HEK293 (cell line): ENCODE measurements around the gene SERTAD3.
A peak's percentile ranks its signal among the peaks of the same experiment; 100 is the strongest.

Experiments
- ELK4 ChIP-seq: IDR thresholded peaks from 2 replicates; pipeline ENCODE4 v1.6.1; 2011; ENCODE audit warnings: mild to moderate bottlenecking, low read depth, low read length, borderline replicate concordance
- GFI1B ChIP-seq: fragments of 450-650 bp; formaldehyde crosslinking; IDR thresholded peaks from 2 replicates; pipeline ENCODE4 v1.5.1; 2016; ENCODE audit warnings: missing biosample characterization, missing genetic modification characterization
- GLI2 ChIP-seq: fragments of 450-650 bp; formaldehyde crosslinking; IDR thresholded peaks from 2 replicates; pipeline ENCODE4; 2017; ENCODE audit warnings: missing biosample characterization, missing genetic modification characterization, low read depth, borderline replicate concordance
- KLF10 ChIP-seq: fragments of 450-650 bp; IDR thresholded peaks from 2 replicates; pipeline ENCODE4 v1.5.1; 2018; ENCODE audit warnings: missing biosample characterization, mild to moderate bottlenecking, missing genetic modification characterization
- KLF17 ChIP-seq: fragments of 450-650 bp; formaldehyde crosslinking; IDR thresholded peaks from 2 replicates; pipeline ENCODE4 v1.5.1; 2016; ENCODE audit warnings: missing biosample characterization, missing genetic modification characterization
- PRDM6 ChIP-seq: fragments of 450-650 bp; formaldehyde crosslinking; IDR thresholded peaks from 2 replicates; pipeline ENCODE4 v1.5.1; 2017; ENCODE audit warnings: missing biosample characterization, missing genetic modification characterization
- RBAK ChIP-seq: fragments of 450-650 bp; formaldehyde crosslinking; IDR thresholded peaks from 2 replicates; pipeline ENCODE4 v1.5.1; 2016; ENCODE audit warnings: missing biosample characterization, missing genetic modification characterization
- REPIN1 ChIP-seq: fragments of 450-650 bp; formaldehyde crosslinking; IDR thresholded peaks from 2 replicates; pipeline ENCODE4 v1.5.1; 2017; ENCODE audit warnings: missing biosample characterization, missing genetic modification characterization, low read depth
- SP7 ChIP-seq: fragments of 450-650 bp; formaldehyde crosslinking; IDR thresholded peaks from 2 replicates; pipeline ENCODE4 v1.5.1; 2016; ENCODE audit warnings: missing biosample characterization, missing genetic modification characterization
- ZBTB44 ChIP-seq: fragments of 450-650 bp; IDR thresholded peaks from 2 replicates; pipeline ENCODE4 v1.5.1; 2018; ENCODE audit warnings: missing biosample characterization, mild to moderate bottlenecking, missing genetic modification characterization
- ZNF132 ChIP-seq: fragments of 450-650 bp; formaldehyde crosslinking; IDR thresholded peaks from 2 replicates; pipeline ENCODE4 v1.5.1; 2017; ENCODE audit warnings: missing biosample characterization, missing genetic modification characterization, borderline replicate concordance
- ZNF138 ChIP-seq: fragments of 450-650 bp; formaldehyde crosslinking; IDR thresholded peaks from 2 replicates; pipeline ENCODE4 v1.5.1; 2016; ENCODE audit warnings: missing biosample characterization, missing genetic modification characterization, borderline replicate concordance
- ZNF23 ChIP-seq: fragments of 450-650 bp; formaldehyde crosslinking; IDR thresholded peaks from 2 replicates; pipeline ENCODE4 v1.5.1; 2016; ENCODE audit warnings: missing biosample characterization, missing genetic modification characterization, borderline replicate concordance
- ZNF266 ChIP-seq: fragments of 450-650 bp; formaldehyde crosslinking; IDR thresholded peaks from 2 replicates; pipeline ENCODE4 v1.5.1; 2016; ENCODE audit warnings: missing biosample characterization, missing genetic modification characterization, low read depth
- ZNF274 ChIP-seq, 2 experiments: fragments of 200-500 bp in 1 of 2; fragments of 450-650 bp in 1 of 2; sonication (Bioruptor generic) in 1 of 2; formaldehyde crosslinking in 1 of 2; IDR thresholded peaks; 2 replicates each; pipeline versions ENCODE4 v1.5.1 to v1.6.1; 2014 to 2016; ENCODE audit warnings: borderline replicate concordance in 1 of 2, inconsistent platforms in 1 of 2, low read length in 1 of 2, missing biosample characterization in 1 of 2, missing genetic modification characterization in 1 of 2
- ZNF311 ChIP-seq: fragments of 450-650 bp; formaldehyde crosslinking; IDR thresholded peaks from 2 replicates; pipeline ENCODE4 v1.5.1; 2017; ENCODE audit warnings: missing biosample characterization, missing genetic modification characterization, borderline replicate concordance
- ZNF324 ChIP-seq: fragments of 450-650 bp; formaldehyde crosslinking; IDR thresholded peaks from 2 replicates; pipeline ENCODE4 v1.5.1; 2016; ENCODE audit warnings: missing biosample characterization, missing genetic modification characterization
- ZNF335 ChIP-seq: fragments of 450-650 bp; formaldehyde crosslinking; conservative IDR thresholded peaks from 2 replicates; pipeline ENCODE4 v1.5.1; 2016; ENCODE audit warnings: missing biosample characterization, missing genetic modification characterization
- ZNF366 ChIP-seq: fragments of 450-650 bp; formaldehyde crosslinking; conservative IDR thresholded peaks from 2 replicates; pipeline ENCODE4 v1.5.1; 2016; ENCODE audit warnings: missing biosample characterization, missing genetic modification characterization
- ZNF37A ChIP-seq: fragments of 450-650 bp; IDR thresholded peaks from 2 replicates; pipeline ENCODE4 v1.5.1; 2018; ENCODE audit warnings: missing biosample characterization, missing genetic modification characterization
- ZNF404 ChIP-seq: fragments of 450-650 bp; formaldehyde crosslinking; IDR thresholded peaks from 2 replicates; pipeline ENCODE4 v1.5.1; 2017; ENCODE audit warnings: missing biosample characterization, missing genetic modification characterization
- ZNF416 ChIP-seq: fragments of 450-650 bp; formaldehyde crosslinking; IDR thresholded peaks from 2 replicates; pipeline ENCODE4 v1.5.1; 2016; ENCODE audit warnings: missing biosample characterization, missing genetic modification characterization
- ZNF423 ChIP-seq: fragments of 450-650 bp; formaldehyde crosslinking; IDR thresholded peaks from 2 replicates; pipeline ENCODE4 v1.5.1; 2016; ENCODE audit warnings: missing biosample characterization, missing genetic modification characterization
- ZNF426 ChIP-seq: fragments of 450-650 bp; formaldehyde crosslinking; IDR thresholded peaks from 2 replicates; pipeline ENCODE4 v1.5.1; 2017; ENCODE audit warnings: missing biosample characterization, missing genetic modification characterization, mild to moderate bottlenecking, inconsistent platforms, moderate library complexity
- ZNF433 ChIP-seq: fragments of 450-650 bp; formaldehyde crosslinking; IDR thresholded peaks from 2 replicates; pipeline ENCODE4 v1.5.1; 2016; ENCODE audit warnings: missing biosample characterization, missing genetic modification characterization, low read depth
- ZNF473 ChIP-seq: fragments of 450-650 bp; formaldehyde crosslinking; IDR thresholded peaks from 2 replicates; pipeline ENCODE4 v1.5.1; 2017; ENCODE audit warnings: missing biosample characterization, missing genetic modification characterization
- ZNF555 ChIP-seq: fragments of 450-650 bp; formaldehyde crosslinking; conservative IDR thresholded peaks from 2 replicates; pipeline ENCODE4 v1.5.1; 2017; ENCODE audit warnings: missing biosample characterization, mild to moderate bottlenecking, missing genetic modification characterization, inconsistent platforms
- ZNF571 ChIP-seq: fragments of 450-650 bp; formaldehyde crosslinking; IDR thresholded peaks from 2 replicates; pipeline ENCODE4 v1.5.0; 2017; ENCODE audit warnings: missing biosample characterization, missing genetic modification characterization
- ZNF610 ChIP-seq: fragments of 450-650 bp; formaldehyde crosslinking; IDR thresholded peaks from 2 replicates; pipeline ENCODE4 v1.5.1; 2016; ENCODE audit warnings: missing biosample characterization, missing genetic modification characterization, borderline replicate concordance
- ZNF621 ChIP-seq: fragments of 450-650 bp; formaldehyde crosslinking; IDR thresholded peaks from 2 replicates; pipeline ENCODE4 v1.5.1; 2017; ENCODE audit warnings: missing biosample characterization, missing genetic modification characterization
- ZNF629 ChIP-seq: fragments of 450-650 bp; formaldehyde crosslinking; IDR thresholded peaks from 2 replicates; pipeline ENCODE4 v1.5.1; 2017; ENCODE audit warnings: missing biosample characterization, missing genetic modification characterization
- ZNF639 ChIP-seq: fragments of 450-650 bp; formaldehyde crosslinking; IDR thresholded peaks from 2 replicates; pipeline ENCODE4 v1.5.1; 2016; ENCODE audit warnings: missing biosample characterization, missing genetic modification characterization
- ZNF645 ChIP-seq: fragments of 450-650 bp; formaldehyde crosslinking; IDR thresholded peaks from 2 replicates; pipeline ENCODE4; 2016; ENCODE audit warnings: missing biosample characterization, missing genetic modification characterization
- ZNF660 ChIP-seq: fragments of 450-650 bp; IDR thresholded peaks from 2 replicates; pipeline ENCODE4 v1.5.1; 2018; ENCODE audit warnings: missing biosample characterization, mild to moderate bottlenecking, missing genetic modification characterization

SERTAD3 gene

GRCh38 chr19:40419066-40419612 lies 25.0 kb downstream of the SERTAD3 start (continued):
- TF ChIP-seq ZNF610 (tag by site-specific recombination) = no peak
- TF ChIP-seq ZNF23 = no peak
- no peak for TF ChIP-seq ZNF629 (tag by site-specific recombination)
- TF ChIP-seq KLF10 (tag by site-specific recombination) = no peak
- TF ChIP-seq ZNF416 (tag by site-specific recombination) = no peak
- no peak for TF ChIP-seq ZNF555 (tag by site-specific recombination)
- no peak for TF ChIP-seq SP7 (tag by site-specific recombination)
- TF ChIP-seq ZNF311 (tag by site-specific recombination) = peak; percentile 81; the same call in 1 of the 2 replicates
- TF ChIP-seq ZNF138 (tag by site-specific recombination) = no peak
- no peak for TF ChIP-seq ZNF433 (tag by site-specific recombination)
- TF ChIP-seq ZNF660 = no peak
- TF ChIP-seq ZNF366 (tag by site-specific recombination) = peak; percentile 69
- TF ChIP-seq GLI2 = no peak
- no peak for TF ChIP-seq ZNF335 (tag by site-specific recombination)
- TF ChIP-seq ZBTB44 = no peak
- no peak for TF ChIP-seq ZNF645 (tag by site-specific recombination)
- TF ChIP-seq ZNF639 (tag by site-specific recombination) = no peak
- TF ChIP-seq ZNF571 (tag by site-specific recombination) = no peak
- TF ChIP-seq ZNF621 (tag by site-specific recombination) = no peak
- TF ChIP-seq ZNF423 (tag by site-specific recombination) = peak; percentile 35; the same call in 1 of the 2 replicates
- TF ChIP-seq ZNF426 (tag by site-specific recombination) = no peak
- TF ChIP-seq ZNF404 (tag by site-specific recombination) = no peak
- TF ChIP-seq REPIN1 = no peak
- no peak for TF ChIP-seq KLF17 (tag by site-specific recombination)
- TF ChIP-seq PRDM6 = no peak
- no peak for TF ChIP-seq ZNF132
- no peak for TF ChIP-seq RBAK (tag by site-specific recombination)
- TF ChIP-seq ZNF473 = no peak
- TF ChIP-seq GFI1B (tag by site-specific recombination) = no peak
- TF ChIP-seq ELK4 = no peak
- no peak for TF ChIP-seq ZNF274 (IDR thresholded peaks at IDR 0.05; ENCODE audit: low read length)
- TF ChIP-seq ZNF274 (tag by site-specific recombination; IDR thresholded peaks at IDR 0.05; ENCODE audit: borderline replicate concordance) = 0 out of 2 replicates have a peak, but pooled peaks have one; percentile 48
- TF ChIP-seq ZNF37A = no peak
- TF ChIP-seq ZNF266 (tag by site-specific recombination) = no peak
- TF ChIP-seq ZNF324 (tag by site-specific recombination) = no peak
